Fibroblast of lung (primary cell): Measurements from ENCODE around the gene IGFLR1. TPM values are rescaled to one million over a fixed set of nuclear protein-coding genes. Genes with fewer than 3 reads are reported as not detected.
"Not testable (repeated sequence)": the region's sequence is repeated elsewhere in the genome, so short reads cannot be mapped to it uniquely, and the experiment has no call there.

ENCODE experiments used
- DNase-seq, 2 donors: peaks; one replicate each; pipeline versions ENCODE4 v3.0.0 to v3.0.0-alpha.2; 2010; ENCODE audit warnings: low read depth in 2 of 2
- H2AFZ ChIP-seq: 2 replicates; pipeline ENCODE4 v1.5.1; 2012; ENCODE audit warnings: low read length, control low read depth, inconsistent platforms
- H3K27ac ChIP-seq: 2 replicates; pipeline ENCODE4 v1.5.1; 2011; ENCODE audit warnings: low read length, control low read depth; ENCODE audit not compliant: insufficient read depth
- H3K27me3 ChIP-seq: 2 replicates; pipeline ENCODE4 v1.5.1; 2011; ENCODE audit warnings: mild to moderate bottlenecking, low read length; ENCODE audit not compliant: control insufficient read depth, insufficient read depth
- H3K36me3 ChIP-seq: 2 replicates; pipeline ENCODE4 v1.5.1; 2011; ENCODE audit warnings: low read length; ENCODE audit not compliant: control insufficient read depth, insufficient read depth
- H3K4me1 ChIP-seq: 2 replicates; pipeline ENCODE4 v1.5.1; 2011; ENCODE audit warnings: low read length; ENCODE audit not compliant: control insufficient read depth, insufficient read depth; ENCODE audit errors: extremely low read depth
- H3K4me2 ChIP-seq: 2 replicates; pipeline ENCODE4 v1.5.1; 2011; ENCODE audit warnings: low read length, control low read depth; ENCODE audit not compliant: insufficient read depth; ENCODE audit errors: extremely low read depth
- H3K4me3 ChIP-seq, 4 experiments: fragments of 200-600 bp in 1 of 4; sonication (generic) in 1 of 4; replicated peaks in 1 of 4; 2 replicates each; pipeline ENCODE4 v1.5.1; 2011 to 2016; ENCODE audit warnings: low read length in 4 of 4, low read depth in 3 of 4, mild to moderate bottlenecking in 3 of 4, control low read depth in 2 of 4, inconsistent platforms in 1 of 4, mixed read lengths in 1 of 4; ENCODE audit not compliant: insufficient read depth in 1 of 4; ENCODE audit errors: control extremely low read depth in 1 of 4
- H3K79me2 ChIP-seq: 2 replicates; pipeline ENCODE4 v1.5.1; 2012; ENCODE audit warnings: mild to moderate bottlenecking, low read length, inconsistent platforms; ENCODE audit not compliant: control insufficient read depth, insufficient read depth
- H3K9ac ChIP-seq: 2 replicates; pipeline ENCODE4 v1.5.1; 2011; ENCODE audit warnings: mild to moderate bottlenecking, low read length, control low read depth; ENCODE audit not compliant: insufficient read depth
- H3K9me3 ChIP-seq: 2 replicates; pipeline ENCODE4 v1.5.1; 2012; ENCODE audit warnings: low read depth, low read length; ENCODE audit not compliant: control insufficient read depth, insufficient read depth
- H4K20me1 ChIP-seq: 2 replicates; pipeline ENCODE4 v1.5.1; 2011; ENCODE audit warnings: low read length; ENCODE audit not compliant: control insufficient read depth, insufficient read depth; ENCODE audit errors: extremely low read depth
- EZH2 ChIP-seq: IDR thresholded peaks from 2 replicates; pipeline ENCODE4 v1.5.1; 2012; ENCODE audit warnings: low read length, control low read depth, mild to moderate bottlenecking; ENCODE audit errors: missing control alignments
- polyA plus RNA-seq, 2 donors: library from polyadenylated mRNA; depleted of rRNA in 1 of 2; stranded (reverse) in 1 of 2; unstranded in 1 of 2; fragments of >200 nt; gene quantifications; 2 replicates each; pipeline ENCODE4 v1.2.1, GENCODE V29; 2011 to 2012; ENCODE audit warnings: missing spikeins in 1 of 2
- total RNA-seq: library from RNA; depleted of rRNA; stranded (reverse); fragments of >200 nt; gene quantifications from 2 replicates; pipeline ENCODE4 v1.2.1, GENCODE V29; 2014
- TF ChIP-seq, protein P1 (sequence below), 2 donors: IDR thresholded peaks in 1 of 2; conservative IDR thresholded peaks in 1 of 2; 1 replicate in 1 of 2; 2 replicates in 1 of 2; pipeline ENCODE4 v1.5.1; 2011 to 2012; ENCODE audit warnings: low read length in 2 of 2, control low read depth in 1 of 2, inconsistent platforms in 1 of 2, low read depth in 1 of 2, mild to moderate bottlenecking in 1 of 2

IGFLR1 gene
- total and polyA plus RNA-seq, 2 donors (not counting 1 experiment from before 2014, with no cell fraction given) = 0.17 to 0.75 TPM

DNA sequence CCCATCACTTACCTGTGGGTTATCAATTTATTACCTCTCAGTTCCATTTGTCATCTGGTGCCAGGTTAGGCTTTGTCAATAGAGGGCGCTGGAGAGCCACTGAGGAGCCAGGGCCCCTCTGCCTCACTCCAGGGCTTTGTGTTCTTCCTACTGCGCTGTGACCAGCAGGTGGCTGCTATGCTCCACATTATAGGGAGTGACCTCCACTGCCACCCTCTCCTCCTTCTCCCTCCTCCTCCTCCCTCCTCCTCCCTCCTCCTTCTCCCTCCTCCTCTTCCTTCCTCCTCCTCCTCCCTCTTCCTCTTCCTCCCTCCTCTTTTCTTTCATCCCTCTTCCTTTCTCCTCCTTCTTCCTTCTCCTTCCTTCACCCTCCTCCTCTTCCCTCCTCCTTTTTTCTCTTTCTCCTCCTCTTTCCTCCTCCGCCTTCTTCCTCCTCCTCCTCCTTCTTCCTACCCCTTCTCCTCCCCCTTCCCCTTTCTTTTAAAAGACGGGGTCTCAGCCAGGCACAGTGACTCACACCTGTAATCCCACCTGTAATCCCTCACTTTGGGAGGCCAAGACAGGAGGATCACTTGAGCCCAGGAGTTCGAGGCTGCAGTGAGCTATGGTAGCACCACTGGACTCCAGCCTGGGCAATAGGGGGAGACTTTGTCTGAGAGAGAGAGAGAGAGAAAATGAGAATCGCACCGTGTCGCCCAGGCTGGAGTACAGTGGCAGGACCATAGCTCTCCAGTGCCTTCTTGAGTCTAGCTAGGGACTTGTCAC is 48.2 kb downstream of the IGFLR1 start:
- TF ChIP-seq, protein P1, sequence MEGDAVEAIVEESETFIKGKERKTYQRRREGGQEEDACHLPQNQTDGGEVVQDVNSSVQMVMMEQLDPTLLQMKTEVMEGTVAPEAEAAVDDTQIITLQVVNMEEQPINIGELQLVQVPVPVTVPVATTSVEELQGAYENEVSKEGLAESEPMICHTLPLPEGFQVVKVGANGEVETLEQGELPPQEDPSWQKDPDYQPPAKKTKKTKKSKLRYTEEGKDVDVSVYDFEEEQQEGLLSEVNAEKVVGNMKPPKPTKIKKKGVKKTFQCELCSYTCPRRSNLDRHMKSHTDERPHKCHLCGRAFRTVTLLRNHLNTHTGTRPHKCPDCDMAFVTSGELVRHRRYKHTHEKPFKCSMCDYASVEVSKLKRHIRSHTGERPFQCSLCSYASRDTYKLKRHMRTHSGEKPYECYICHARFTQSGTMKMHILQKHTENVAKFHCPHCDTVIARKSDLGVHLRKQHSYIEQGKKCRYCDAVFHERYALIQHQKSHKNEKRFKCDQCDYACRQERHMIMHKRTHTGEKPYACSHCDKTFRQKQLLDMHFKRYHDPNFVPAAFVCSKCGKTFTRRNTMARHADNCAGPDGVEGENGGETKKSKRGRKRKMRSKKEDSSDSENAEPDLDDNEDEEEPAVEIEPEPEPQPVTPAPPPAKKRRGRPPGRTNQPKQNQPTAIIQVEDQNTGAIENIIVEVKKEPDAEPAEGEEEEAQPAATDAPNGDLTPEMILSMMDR (conservative IDR thresholded peaks at IDR 0.05 in 1 of 2, IDR thresholded peaks at IDR 0.05 in 1 of 2; ENCODE audit: low read depth in 1 of 2, low read length in 2 of 2) = peak; percentile 96 to 99
- TF ChIP-seq EZH2 = no peak
- Histone ChIP-seq H3K36me3 (no peaks in the 10 kb centered on the region), H3K4me2 (no peak overlapping the region), H3K4me1 (no peaks in the 10 kb centered on the region), H4K20me1 (no peaks in the 10 kb centered on the region), H3K27me3 (no peaks in the 10 kb centered on the region), H3K27ac (no peak overlapping the region), H3K79me2 (no peaks in the 10 kb centered on the region), H3K9ac (no peak overlapping the region), H3K9me3 (no peaks in the 10 kb centered on the region), H2AFZ (no peak overlapping the region), H3K4me3 (no peak overlapping the region)
- DNase-seq = peak; percentile 69 to 84

DNA sequence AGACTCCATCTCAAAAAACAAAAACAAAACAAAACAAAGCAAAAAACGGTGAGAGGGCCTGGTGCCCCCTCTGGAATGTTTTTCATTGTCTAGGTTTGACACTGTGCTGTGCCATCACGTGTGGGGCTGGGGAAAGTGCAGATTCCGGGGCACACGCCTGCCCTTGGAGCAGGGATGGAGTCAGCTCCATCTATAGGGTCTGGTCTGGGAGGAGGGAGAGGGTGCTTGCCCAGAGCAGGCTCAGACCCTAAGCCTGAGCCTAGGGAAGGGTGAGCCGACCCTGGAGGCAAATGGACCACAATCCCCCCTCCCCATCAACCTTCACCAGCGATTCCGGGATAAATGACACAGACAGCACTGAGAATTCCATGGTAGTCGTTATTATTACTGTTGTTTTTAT is 48.8 kb downstream of the IGFLR1 start:
- TF ChIP-seq EZH2 = no peak
- TF ChIP-seq, protein P1 (conservative IDR thresholded peaks at IDR 0.05 in 1 of 2, IDR thresholded peaks at IDR 0.05 in 1 of 2; ENCODE audit: low read depth in 1 of 2, low read length in 2 of 2) = no peak

DNA sequence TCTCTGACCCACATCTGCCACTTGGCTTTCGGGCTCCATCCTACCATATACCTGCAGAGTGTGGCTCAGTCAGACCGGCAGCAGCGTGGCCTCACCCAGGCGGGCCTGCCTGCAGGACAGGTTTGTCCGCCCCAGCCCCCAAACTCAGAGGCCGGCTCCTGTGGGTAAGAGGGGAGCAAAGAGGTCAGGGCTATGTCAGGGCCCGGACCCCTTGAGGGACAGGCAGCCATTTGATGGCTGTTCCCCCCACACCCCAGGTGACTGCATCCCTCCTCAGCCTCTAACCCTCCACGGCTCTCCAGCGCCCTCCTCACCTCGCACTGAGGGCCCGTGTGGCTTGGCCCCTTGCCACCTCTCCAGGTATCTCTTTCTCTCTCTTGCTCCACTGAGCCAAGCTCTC is 50.2 kb downstream of the IGFLR1 start:
- no peak overlapping the region for H3K4me3 ChIP-seq
- no peak for DNase-seq
- H3K79me2 ChIP-seq = no peaks in the 10 kb centered on the region
- no peak for TF ChIP-seq EZH2
- TF ChIP-seq, protein P1 (conservative IDR thresholded peaks at IDR 0.05 in 1 of 2, IDR thresholded peaks at IDR 0.05 in 1 of 2; ENCODE audit: low read depth in 1 of 2, low read length in 2 of 2) = no peak
- no peak overlapping the region for H3K27ac ChIP-seq
- H3K27me3 ChIP-seq = no peaks in the 10 kb centered on the region
- no peaks in the 10 kb centered on the region for H3K4me1 ChIP-seq
- no peaks in the 10 kb centered on the region for H4K20me1 ChIP-seq
- no peaks in the 10 kb centered on the region for H3K36me3 ChIP-seq
- H3K4me2 ChIP-seq = no peak overlapping the region
- H3K9me3 ChIP-seq = no peaks in the 10 kb centered on the region
- H2AFZ ChIP-seq = no peak overlapping the region
- H3K9ac ChIP-seq = no peak overlapping the region

More for the DNA sequence above, 48.8 kb downstream of the IGFLR1 start:
- Histone ChIP-seq H3K4me3 (no peak overlapping the region), H3K79me2 (no peaks in the 10 kb centered on the region), H3K9me3 (no peaks in the 10 kb centered on the region), H2AFZ (no peak overlapping the region), H3K4me2 (no peak overlapping the region), H3K36me3 (no peaks in the 10 kb centered on the region), H3K27ac (no peak overlapping the region), H3K9ac (no peak overlapping the region), H3K4me1 (no peaks in the 10 kb centered on the region), H3K27me3 (no peaks in the 10 kb centered on the region), H4K20me1 (no peaks in the 10 kb centered on the region)
- no peak for DNase-seq

DNA sequence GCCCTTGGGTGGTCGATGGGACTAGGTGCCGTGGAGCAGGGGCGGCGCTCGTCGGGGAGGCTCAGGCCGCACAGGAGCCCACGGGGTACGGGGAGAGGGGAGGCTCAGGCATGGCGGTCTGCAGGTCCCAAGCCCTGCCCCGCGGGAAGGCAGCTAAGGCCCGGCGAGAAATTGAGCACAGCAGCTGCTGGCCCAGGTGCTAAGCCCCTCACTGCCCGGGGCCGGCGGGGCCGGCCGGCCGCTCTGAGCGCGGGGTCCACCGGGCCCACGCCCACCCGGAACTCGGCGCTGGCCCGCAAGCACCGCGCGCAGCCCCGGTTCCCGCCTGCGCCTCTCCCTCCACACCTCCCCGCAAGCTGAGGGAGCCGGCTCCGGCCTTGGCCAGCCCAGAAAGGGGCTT is 51.1 kb downstream of the IGFLR1 start:
- H3K27ac ChIP-seq, H3K79me2 ChIP-seq, H3K36me3 ChIP-seq, H3K4me1 ChIP-seq, H4K20me1 ChIP-seq, H3K9ac ChIP-seq, DNase-seq, H3K4me3 ChIP-seq, H2AFZ ChIP-seq, H3K4me2 ChIP-seq, H3K27me3 ChIP-seq, H3K9me3 ChIP-seq: not testable (repeated sequence)
